ENCODE measurements around the gene PPFIA2.
"Not testable (repeated sequence)": the region's sequence is repeated elsewhere in the genome, so short reads cannot be mapped to it uniquely, and the experiment has no call there.

The PPFIA2 gene

GRCh38 chr12:81255947-81256346 is 503.2 kb downstream of the PPFIA2 start:
- DNase-seq, result no peak

- DNase-seq, result no peak
Observed at GRCh38 chr12:81255456-81255855, 503.7 kb downstream of the PPFIA2 start.

- no peak for DNase-seq
Observed at GRCh38 chr12:81253360-81253759, 505.8 kb downstream of the PPFIA2 start.

- no peak for DNase-seq
Observed at GRCh38 chr12:81252228-81252627, 506.9 kb downstream of the PPFIA2 start.

GRCh38 chr12:81249976-81250375 is 509.2 kb downstream of the PPFIA2 start:
- DNase-seq, result no peak

- no peak for DNase-seq
Observed at GRCh38 chr12:81245907-81246570, 513.1 kb downstream of the PPFIA2 start.

- DNase-seq, result no peak
Observed at GRCh38 chr12:81245458-81245857, 513.7 kb downstream of the PPFIA2 start.

GRCh38 chr12:81231574-81232368 is 527.4 kb downstream of the PPFIA2 start:
- DNase-seq, result no peak

GRCh38 chr12:81229759-81230158 is 529.4 kb downstream of the PPFIA2 start:
- no peak for DNase-seq

GRCh38 chr12:81224626-81225025 is 534.5 kb downstream of the PPFIA2 start:
- DNase-seq, result no peak

GRCh38 chr12:81222846-81223592 is 536.1 kb downstream of the PPFIA2 start:
- no peak for DNase-seq

- DNase-seq, result no peak
Observed at GRCh38 chr12:81221681-81222080, 537.5 kb downstream of the PPFIA2 start.

- no peak for DNase-seq
Observed at GRCh38 chr12:81216739-81217138, 542.4 kb downstream of the PPFIA2 start.

- no peak for DNase-seq
Observed at GRCh38 chr12:81212996-81213696, 546.0 kb downstream of the PPFIA2 start.

- no peak for DNase-seq
Observed at GRCh38 chr12:81211306-81211705, 547.8 kb downstream of the PPFIA2 start.

GRCh38 chr12:81209772-81210225 is 549.4 kb downstream of the PPFIA2 start:
- DNase-seq, result not testable (repeated sequence)

- no peak for DNase-seq
Observed at GRCh38 chr12:81209012-81209411, 550.1 kb downstream of the PPFIA2 start.

GRCh38 chr12:81208187-81208911 is 550.8 kb downstream of the PPFIA2 start:
- DNase-seq, result no peak

Measured in NCI-H774 (cell line).